ENCODE data around the gene USP2. TPM values are rescaled to one million over a fixed set of nuclear protein-coding genes. Genes with fewer than 3 reads are reported as not detected.

Gene USP2
- total RNA-seq, 1 donor from 2014 or later: 2.6 TPM

GRCh38 chr11:119314726-119315125 is 66.8 kb downstream of the USP2 start:
- Mint-ChIP-seq H3K36me3 (ENCODE audit: unreplicated experiment) (no peaks in the 10 kb centered on the region), H3K27me3 (ENCODE audit: unreplicated experiment) (peaks cover 3% of the 10 kb centered on the region), H3K9me3 (ENCODE audit: unreplicated experiment) (peaks cover under 1% of the 10 kb centered on the region), H3K4me1 (ENCODE audit: low read depth, unreplicated experiment) (peaks cover 5% of the 10 kb centered on the region), H3K4me3 (ENCODE audit: unreplicated experiment) (no peak overlapping the region), H3K27ac (ENCODE audit: unreplicated experiment) (no peak overlapping the region)
- no peak for TF ChIP-seq CTCF (IDR thresholded peaks at IDR 0.05; ENCODE audit: partially characterized antibody, unreplicated experiment)
- DNase-seq: no peak

GRCh38 chr11:119310682-119311052 is 70.8 kb downstream of the USP2 start:
- Mint-ChIP-seq H3K4me3 (ENCODE audit: unreplicated experiment) (no peak overlapping the region), H3K27ac (ENCODE audit: unreplicated experiment) (no peak overlapping the region), H3K4me1 (ENCODE audit: low read depth, unreplicated experiment) (no peaks in the 10 kb centered on the region), H3K36me3 (ENCODE audit: unreplicated experiment) (no peaks in the 10 kb centered on the region), H3K9me3 (ENCODE audit: unreplicated experiment) (peaks cover 4% of the 10 kb centered on the region), H3K27me3 (ENCODE audit: unreplicated experiment) (peaks cover 2% of the 10 kb centered on the region)
- TF ChIP-seq CTCF (IDR thresholded peaks at IDR 0.05; ENCODE audit: partially characterized antibody, unreplicated experiment): no peak
- no peak for DNase-seq

- H3K4me1 Mint-ChIP-seq (ENCODE audit: low read depth, unreplicated experiment): no peaks in the 10 kb centered on the region
- H3K27ac Mint-ChIP-seq (ENCODE audit: unreplicated experiment): no peak overlapping the region
- H3K9me3 Mint-ChIP-seq (ENCODE audit: unreplicated experiment): peaks cover 4% of the 10 kb centered on the region
- DNase-seq: no peak
- H3K27me3 Mint-ChIP-seq (ENCODE audit: unreplicated experiment): peaks cover 2% of the 10 kb centered on the region
- no peak overlapping the region for H3K4me3 Mint-ChIP-seq (ENCODE audit: unreplicated experiment)
- H3K36me3 Mint-ChIP-seq (ENCODE audit: unreplicated experiment): no peaks in the 10 kb centered on the region
- no peak for TF ChIP-seq CTCF (IDR thresholded peaks at IDR 0.05; ENCODE audit: partially characterized antibody, unreplicated experiment)
Measured at GRCh38 chr11:119309953-119310681, 71.4 kb downstream of the USP2 start.

GRCh38 chr11:119309411-119309810 is 72.1 kb downstream of the USP2 start:
- H3K36me3 Mint-ChIP-seq (ENCODE audit: unreplicated experiment): no peaks in the 10 kb centered on the region
- no peak overlapping the region for H3K27ac Mint-ChIP-seq (ENCODE audit: unreplicated experiment)
- no peak for TF ChIP-seq CTCF (IDR thresholded peaks at IDR 0.05; ENCODE audit: partially characterized antibody, unreplicated experiment)
- H3K27me3 Mint-ChIP-seq (ENCODE audit: unreplicated experiment): peaks cover 2% of the 10 kb centered on the region
- H3K9me3 Mint-ChIP-seq (ENCODE audit: unreplicated experiment): peaks cover 4% of the 10 kb centered on the region
- DNase-seq: no peak
- H3K4me3 Mint-ChIP-seq (ENCODE audit: unreplicated experiment): no peak overlapping the region
- no peaks in the 10 kb centered on the region for H3K4me1 Mint-ChIP-seq (ENCODE audit: low read depth, unreplicated experiment)

- Mint-ChIP-seq H3K27me3 (ENCODE audit: unreplicated experiment) (no peaks in the 10 kb centered on the region), H3K9me3 (ENCODE audit: unreplicated experiment) (peaks cover 4% of the 10 kb centered on the region), H3K27ac (ENCODE audit: unreplicated experiment) (no peak overlapping the region), H3K4me1 (ENCODE audit: low read depth, unreplicated experiment) (no peaks in the 10 kb centered on the region), H3K36me3 (ENCODE audit: unreplicated experiment) (no peaks in the 10 kb centered on the region), H3K4me3 (ENCODE audit: unreplicated experiment) (no peak overlapping the region)
- DNase-seq: no peak
- no peak for TF ChIP-seq CTCF (IDR thresholded peaks at IDR 0.05; ENCODE audit: partially characterized antibody, unreplicated experiment)
Measured at GRCh38 chr11:119307974-119308373, 73.5 kb downstream of the USP2 start.
